ENCODE measurements around the gene FERMT1. TPM values are rescaled to one million over a fixed set of nuclear protein-coding genes. Genes with fewer than 3 reads are reported as not detected.

Gene FERMT1
- total RNA-seq, 1 donor from 2014 or later, result 9.8 TPM

- no peak for DNase-seq (ENCODE audit: extremely low spot score in 2 of 2)
- no peak overlapping the region for H3K4me3 ChIP-seq
- peaks cover 12% of the 10 kb centered on the region for H3K4me1 ChIP-seq
- TF ChIP-seq POLR2AphosphoS5 (IDR thresholded peaks at IDR 0.05; ENCODE audit: insufficient read depth in 1 of 2, low read depth in 1 of 2), result no peak
- no peak for TF ChIP-seq POLR2A (IDR thresholded peaks at IDR 0.05)
- no peak for TF ChIP-seq CTCF (IDR thresholded peaks at IDR 0.05)
- intact Hi-C loops (cut with DNase I), result no loop called here
- H3K36me3 ChIP-seq, result peaks cover 0 to 7% of the 10 kb centered on the region in 2 donors
- no peaks in the 10 kb centered on the region for H3K27me3 ChIP-seq
- H3K27ac ChIP-seq, result no peak overlapping the region
- no peaks in the 10 kb centered on the region for H3K9me3 ChIP-seq
Observed at GRCh38 chr20:6026051-6026450, 96.8 kb downstream of the FERMT1 start.

Other genes starting within 250 kb of the FERMT1 start
- gene CHGB, start 211.5 kb downstream of the FERMT1 start, total RNA-seq, result 18.7 TPM
- 9.6 TPM for gene TRMT6, start 172.5 kb downstream of the FERMT1 start, total RNA-seq
- gene MCM8, start 172.4 kb downstream of the FERMT1 start, total RNA-seq, result 2.5 TPM
- gene CRLS1, start 116.9 kb downstream of the FERMT1 start, total RNA-seq, result 26.0 TPM
- not detected for gene LRRN4, start 69.0 kb downstream of the FERMT1 start, total RNA-seq